Esophagus squamous epithelium (tissue), 5 donors: ENCODE data around the gene IQCC. TPM values are rescaled to one million over a fixed set of nuclear protein-coding genes. Genes with fewer than 3 reads are reported as not detected.

ENCODE experiments used
- DNase-seq: peaks from one replicate; lab custom pipeline; 2025; lab: John Stamatoyannopoulos, UW
- H3K27ac ChIP-seq, 4 donors: fragments of 200-600 bp; sonication (generic); one replicate each; pipeline ENCODE4 v1.5.1; 2016 to 2019; ENCODE audit warnings: mild to moderate bottlenecking in 1 of 4
- H3K27me3 ChIP-seq, 4 donors: fragments of 200-600 bp; sonication (generic); 1 replicate in 3 of 4; 2 replicates in 1 of 4; pipeline versions ENCODE4 v1.5.1 to v1.6.0; 2017 to 2021; ENCODE audit warnings: antibody characterized with exemption in 1 of 4
- H3K36me3 ChIP-seq, 3 donors: fragments of 200-600 bp; sonication (generic); one replicate each; pipeline ENCODE4 v1.5.1; 2016 to 2019
- H3K4me1 ChIP-seq, 3 donors: fragments of 200-600 bp; sonication (generic); one replicate each; pipeline ENCODE4 v1.5.1; 2017 to 2019
- H3K4me3 ChIP-seq, 4 donors: fragments of 200-600 bp; sonication (generic); 1 replicate in 3 of 4; 2 replicates in 1 of 4; pipeline ENCODE4 v1.5.1; 2016 to 2019; ENCODE audit warnings: mild to moderate bottlenecking in 2 of 4, moderate library complexity in 1 of 4
- H3K9me3 ChIP-seq, 3 donors: fragments of 200-600 bp; sonication (generic); one replicate each; pipeline ENCODE4 v1.5.1; 2016 to 2019
- CTCF ChIP-seq, 6 experiments: fragments of 450-650 bp in 4 of 6; fragments of 200-600 bp in 2 of 6; sonication (generic) in 2 of 6; IDR thresholded peaks; one replicate each; pipeline ENCODE4 v1.5.1; 2016 to 2019; ENCODE audit warnings: antibody characterized with exemption in 6 of 6, mild to moderate bottlenecking in 4 of 6, moderate library complexity in 4 of 6
- POLR2A ChIP-seq, 4 donors: fragments of 450-650 bp; IDR thresholded peaks; one replicate each; pipeline ENCODE4 v1.6.1; 2017; ENCODE audit warnings: antibody characterized with exemption in 4 of 4, mild to moderate bottlenecking in 4 of 4, moderate library complexity in 3 of 4
- WGBS, 2 donors: methylation state at CpG; one replicate each; pipeline ENCODE4 v1.1.5; 2018; 5-methylcytosine and 5-hydroxymethylcytosine counted together
- intact Hi-C: fragments of 100-400 bp; cut with DNase I; formaldehyde crosslinking; loops from one replicate; pipeline ENCODE4 v1.15.0; 2022
- total RNA-seq, 4 donors: library from RNA; depleted of rRNA; stranded (reverse); fragments of >200 nt; gene quantifications; one replicate each; pipeline ENCODE4 v1.1.0, GENCODE V29; 2016
- donor health status: DM: yes; HTN: yes; CAD: no.

Gene IQCC
- total RNA-seq, 4 donors from 2014 or later: 0.66 to 2.0 (median 1.1) TPM

- WGBS, 2 donors: 75 to 88% methylated on average over 1 of the region's 1 CpG
Measured at GRCh38 chr1:32172621-32173245, 32.7 kb upstream of the IQCC start.

GRCh38 chr1:32178380-32179192 is 26.9 kb upstream of the IQCC start:
- intact Hi-C loops: no loop called here
- DNase-seq: no peak
- TF ChIP-seq POLR2A (IDR thresholded peaks at IDR 0.05) (no peak), CTCF (IDR thresholded peaks at IDR 0.05) (no peak)
- WGBS, 2 donors: 75 to 83% methylated on average over 7 of the region's 7 CpGs
- H3K9me3 ChIP-seq: no peaks in the 10 kb centered on the region
- peaks cover 0 to 42% (median 0%) of the 10 kb centered on the region in 3 donors for H3K36me3 ChIP-seq
- H3K27ac ChIP-seq: peak overlapping the region; percentile 87 to 98 (median 96)
- H3K4me1 ChIP-seq: peaks cover 16 to 46% (median 34%) of the 10 kb centered on the region in 3 donors
- H3K4me3 ChIP-seq: peak overlapping the region; percentile 45 to 81 (median 70)
- no peaks in the 10 kb centered on the region for H3K27me3 ChIP-seq

More at GRCh38 chr1:32172621-32173245, 32.7 kb upstream of the IQCC start:
- no peak overlapping the region for H3K27ac ChIP-seq
- H3K27me3 ChIP-seq: no peaks in the 10 kb centered on the region
- peaks cover 12 to 77% (median 32%) of the 10 kb centered on the region in 3 donors for H3K36me3 ChIP-seq
- DNase-seq: no peak
- no peaks in the 10 kb centered on the region for H3K9me3 ChIP-seq
- H3K4me1 ChIP-seq: no peaks in the 10 kb centered on the region
- intact Hi-C loops: no loop called here
- H3K4me3 ChIP-seq: no peak overlapping the region
- no peak for TF ChIP-seq POLR2A (IDR thresholded peaks at IDR 0.05)
- no peak for TF ChIP-seq CTCF (IDR thresholded peaks at IDR 0.05)

DNA sequence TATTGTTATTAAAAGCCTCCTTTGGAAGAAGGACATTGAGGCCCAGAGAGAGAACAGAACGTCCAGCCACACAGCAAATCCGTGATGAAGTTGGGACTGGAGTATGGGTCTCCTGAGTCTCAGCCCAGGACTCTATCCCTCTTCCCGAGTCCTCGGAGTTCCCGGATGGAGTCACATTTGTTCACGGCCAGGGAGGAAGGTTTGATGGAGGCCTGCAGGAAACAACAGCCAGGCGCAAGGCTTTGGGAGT is 26.4 kb upstream of the IQCC start:
- TF ChIP-seq POLR2A (IDR thresholded peaks at IDR 0.05) (no peak), CTCF (IDR thresholded peaks at IDR 0.05) (no peak)
- peaks cover 0 to 42% (median 5%) of the 10 kb centered on the region in 3 donors for H3K36me3 ChIP-seq
- peaks cover 16 to 51% (median 39%) of the 10 kb centered on the region in 3 donors for H3K4me1 ChIP-seq
- H3K27me3 ChIP-seq: no peaks in the 10 kb centered on the region
- H3K27ac ChIP-seq: peak overlapping the region; percentile 87 to 98 (median 96)
- no peaks in the 10 kb centered on the region for H3K9me3 ChIP-seq
- 12 to 16% methylated on average over 6 to 7 of the region's 7 CpGs for WGBS, 2 donors
- DNase-seq: no peak
- intact Hi-C loops: no loop called here
- peak overlapping the region; percentile 45 to 81 (median 70) for H3K4me3 ChIP-seq

DNA sequence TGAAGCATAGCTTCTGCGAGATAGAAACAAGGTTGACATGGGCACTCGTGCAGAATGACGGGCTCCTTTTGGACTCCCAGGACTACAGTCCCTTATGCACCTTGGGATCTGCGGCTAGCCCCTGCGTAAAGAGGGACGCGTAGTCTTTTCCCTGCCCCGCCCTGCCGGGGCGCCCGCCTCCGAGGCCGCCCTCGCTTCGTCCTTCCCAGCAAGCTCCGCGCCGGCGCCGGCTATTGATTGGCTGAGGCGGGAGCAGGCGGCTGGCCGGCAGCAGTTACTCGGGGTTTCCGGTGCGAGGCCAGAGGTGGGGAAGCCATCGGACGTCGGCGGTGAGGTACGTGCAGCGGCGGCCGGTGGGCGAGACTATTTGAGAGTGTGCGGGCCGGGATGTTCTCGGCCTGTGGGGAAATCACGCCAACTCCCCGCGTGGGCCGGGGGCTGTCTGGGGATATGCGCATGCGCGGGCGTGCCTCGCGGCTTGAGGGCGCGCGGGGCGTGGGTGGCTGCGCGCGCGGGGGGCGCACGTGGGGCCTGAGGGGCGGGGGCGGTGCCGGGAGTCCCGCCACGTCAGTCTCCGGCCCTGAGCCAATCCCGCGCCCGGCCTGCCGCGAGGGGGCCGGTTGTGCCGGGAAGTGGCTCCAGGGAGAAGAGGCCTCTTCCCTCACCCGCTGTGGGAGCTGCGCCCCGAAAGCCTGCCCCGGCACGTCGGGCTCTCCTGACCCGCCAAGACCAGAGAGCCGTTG is 25.9 kb upstream of the IQCC start, which contains the start of gene TXLNA:
Gene TXLNA, plus strand, starts transcription at position 233 of the 743 bp plus-strand sequence. CDS start 671 bp downstream, outside the sequence.
- WGBS, 2 donors: 0 to 3% methylated on average over 2 to 4 of the region's 79 CpGs
- no peaks in the 10 kb centered on the region for H3K27me3 ChIP-seq
- intact Hi-C loops: no loop called here
- TF ChIP-seq CTCF (IDR thresholded peaks at IDR 0.05) (peak in 2 of 6 experiments; percentile 1 to 5), POLR2A (IDR thresholded peaks at IDR 0.05) (peak in 2 of 4 donors; percentile 50 to 57)
- H3K4me3 ChIP-seq: peak within 1 kb of the TSS; percentile 45 to 81 (median 70)
- H3K27ac ChIP-seq: peak within 1 kb of the TSS; percentile 87 to 98 (median 96)
- peaks cover 16 to 56% (median 44%) of the 10 kb centered on the region in 3 donors for H3K4me1 ChIP-seq
- peak; percentile 79 for DNase-seq
- H3K9me3 ChIP-seq: no peaks in the 10 kb centered on the region
- H3K36me3 ChIP-seq: peaks cover 1 to 42% (median 9%) of the 10 kb centered on the region in 3 donors
